ENCODE results near the gene BZW2. TPM values are rescaled to one million over a fixed set of nuclear protein-coding genes. Genes with fewer than 3 reads are reported as not detected.
A peak's percentile ranks its signal among the peaks of the same experiment; 100 is the strongest.

Gene BZW2
- total RNA-seq, 1 donor from 2014 or later, result 84.9 TPM

DNA sequence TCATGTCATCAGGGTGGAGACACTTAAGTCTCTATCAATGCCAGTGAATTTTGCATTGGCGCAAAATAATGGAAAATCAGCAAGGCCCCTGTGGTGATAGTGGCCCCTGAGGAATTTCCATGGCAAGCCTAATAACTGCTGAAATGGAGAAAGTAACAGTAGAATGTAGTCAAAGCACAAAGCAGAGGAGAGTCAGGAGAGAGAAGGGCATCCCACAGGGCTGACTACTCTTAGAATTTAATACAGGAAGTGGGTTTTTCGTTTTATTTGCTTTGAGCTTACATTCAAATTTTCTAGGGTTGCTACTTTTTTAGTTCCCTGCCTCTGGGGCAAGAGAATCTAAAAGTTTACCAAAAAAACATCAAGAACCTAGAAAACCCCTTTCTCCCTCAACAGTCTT is 39.0 kb downstream of the BZW2 start:
- H3K9me3 ChIP-seq (ENCODE audit: insufficient read depth, low read depth, low read length), result no peaks in the 10 kb centered on the region
- no peak overlapping the region for H3K27ac ChIP-seq (ENCODE audit: low read depth, low read length)
- Mint-ChIP-seq H3K36me3 (ENCODE audit: low read depth, unreplicated experiment) (peaks cover 19% of the 10 kb centered on the region), H3K4me3 (ENCODE audit: unreplicated experiment) (no peak overlapping the region), H3K9me3 (ENCODE audit: unreplicated experiment) (no peaks in the 10 kb centered on the region), H3K27ac (ENCODE audit: unreplicated experiment) (no peak overlapping the region), H3K4me1 (ENCODE audit: low read depth, unreplicated experiment) (no peaks in the 10 kb centered on the region), H3K27me3 (ENCODE audit: low read depth, unreplicated experiment) (no peaks in the 10 kb centered on the region)
- TF ChIP-seq CTCF (IDR thresholded peaks at IDR 0.05; ENCODE audit: insufficient read depth, low read depth, low read length) (no peak), EZH2 (IDR thresholded peaks at IDR 0.05; ENCODE audit: insufficient read depth, low read length) (no peak)
- DNase-seq (ENCODE audit: low read depth) (no peak), FAIRE-seq (no peak)
- H3K4me1 ChIP-seq (ENCODE audit: insufficient read depth, low read length), result no peaks in the 10 kb centered on the region
- H3K9ac ChIP-seq (ENCODE audit: low read length), result no peak overlapping the region
- H2AFZ ChIP-seq (ENCODE audit: low read depth, low read length), result no peak overlapping the region
- H3K79me2 ChIP-seq (ENCODE audit: insufficient read depth, low read length), result no peaks in the 10 kb centered on the region
- H4K20me1 ChIP-seq (ENCODE audit: insufficient read depth, low read length), result no peaks in the 10 kb centered on the region
- no peaks in the 10 kb centered on the region for H3K27me3 ChIP-seq (ENCODE audit: insufficient read depth, low read length)
- peaks cover 54% of the 10 kb centered on the region for H3K36me3 ChIP-seq (ENCODE audit: insufficient read depth, low read length)
- H3K4me2 ChIP-seq (ENCODE audit: low read length), result no peak overlapping the region
- H3K4me3 ChIP-seq (ENCODE audit: insufficient read depth, low read depth, low read length), result no peak overlapping the region

GRCh38 chr7:16685535-16685934 is 39.6 kb downstream of the BZW2 start:
- Mint-ChIP-seq H3K9me3 (ENCODE audit: unreplicated experiment) (no peaks in the 10 kb centered on the region), H3K36me3 (ENCODE audit: low read depth, unreplicated experiment) (peaks cover 19% of the 10 kb centered on the region), H3K4me1 (ENCODE audit: low read depth, unreplicated experiment) (no peaks in the 10 kb centered on the region), H3K27me3 (ENCODE audit: low read depth, unreplicated experiment) (no peaks in the 10 kb centered on the region), H3K4me3 (ENCODE audit: unreplicated experiment) (no peak overlapping the region), H3K27ac (ENCODE audit: unreplicated experiment) (peak overlapping the region; percentile 42)
- DNase-seq (ENCODE audit: low read depth) (no peak), FAIRE-seq (no peak)
- H3K9me3 ChIP-seq (ENCODE audit: insufficient read depth, low read depth, low read length), result no peaks in the 10 kb centered on the region
- H3K4me1 ChIP-seq (ENCODE audit: insufficient read depth, low read length), result no peaks in the 10 kb centered on the region
- H3K9ac ChIP-seq (ENCODE audit: low read length), result no peak overlapping the region
- H3K79me2 ChIP-seq (ENCODE audit: insufficient read depth, low read length), result no peaks in the 10 kb centered on the region
- no peaks in the 10 kb centered on the region for H4K20me1 ChIP-seq (ENCODE audit: insufficient read depth, low read length)
- TF ChIP-seq EZH2 (IDR thresholded peaks at IDR 0.05; ENCODE audit: insufficient read depth, low read length) (no peak), CTCF (IDR thresholded peaks at IDR 0.05; ENCODE audit: insufficient read depth, low read depth, low read length) (no peak)
- H2AFZ ChIP-seq (ENCODE audit: low read depth, low read length), result no peak overlapping the region
- no peak overlapping the region for H3K27ac ChIP-seq (ENCODE audit: low read depth, low read length)
- H3K4me3 ChIP-seq (ENCODE audit: insufficient read depth, low read depth, low read length), result no peak overlapping the region
- peaks cover 55% of the 10 kb centered on the region for H3K36me3 ChIP-seq (ENCODE audit: insufficient read depth, low read length)
- no peaks in the 10 kb centered on the region for H3K27me3 ChIP-seq (ENCODE audit: insufficient read depth, low read length)
- no peak overlapping the region for H3K4me2 ChIP-seq (ENCODE audit: low read length)

DNA sequence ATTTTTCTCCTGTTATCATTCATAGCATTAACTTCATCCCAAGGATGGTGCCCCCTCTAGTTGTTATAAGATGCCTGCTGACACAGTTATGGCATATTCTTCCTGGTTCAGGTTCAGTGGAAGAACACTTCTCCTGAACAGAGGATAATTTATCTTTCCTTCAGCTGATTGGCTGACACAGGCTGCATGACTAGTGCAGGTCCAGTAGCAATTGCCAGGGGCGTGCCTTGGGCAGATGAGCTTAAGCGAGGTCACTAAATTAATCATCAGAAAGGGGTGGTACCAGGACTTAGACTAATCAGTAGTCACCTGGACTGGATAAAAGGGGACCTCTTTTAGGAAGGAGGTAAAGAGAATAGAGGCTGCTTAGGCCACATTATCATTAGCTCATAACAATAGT is 42.3 kb downstream of the BZW2 start:
- no peak overlapping the region for H3K9ac ChIP-seq (ENCODE audit: low read length)
- DNase-seq (ENCODE audit: low read depth), result no peak
- Mint-ChIP-seq H3K27ac (ENCODE audit: unreplicated experiment) (no peak overlapping the region), H3K27me3 (ENCODE audit: low read depth, unreplicated experiment) (no peaks in the 10 kb centered on the region), H3K4me3 (ENCODE audit: unreplicated experiment) (no peak overlapping the region), H3K36me3 (ENCODE audit: low read depth, unreplicated experiment) (peaks cover 9% of the 10 kb centered on the region), H3K4me1 (ENCODE audit: low read depth, unreplicated experiment) (no peaks in the 10 kb centered on the region), H3K9me3 (ENCODE audit: unreplicated experiment) (no peaks in the 10 kb centered on the region)
- no peak overlapping the region for H3K4me3 ChIP-seq (ENCODE audit: insufficient read depth, low read depth, low read length)
- no peaks in the 10 kb centered on the region for H4K20me1 ChIP-seq (ENCODE audit: insufficient read depth, low read length)
- no peaks in the 10 kb centered on the region for H3K9me3 ChIP-seq (ENCODE audit: insufficient read depth, low read depth, low read length)
- no peaks in the 10 kb centered on the region for H3K27me3 ChIP-seq (ENCODE audit: insufficient read depth, low read length)
- no peaks in the 10 kb centered on the region for H3K4me1 ChIP-seq (ENCODE audit: insufficient read depth, low read length)
- H3K27ac ChIP-seq (ENCODE audit: low read depth, low read length), result no peak overlapping the region
- H2AFZ ChIP-seq (ENCODE audit: low read depth, low read length), result no peak overlapping the region
- no peak overlapping the region for H3K4me2 ChIP-seq (ENCODE audit: low read length)
- TF ChIP-seq CTCF (IDR thresholded peaks at IDR 0.05; ENCODE audit: insufficient read depth, low read depth, low read length) (no peak), EZH2 (IDR thresholded peaks at IDR 0.05; ENCODE audit: insufficient read depth, low read length) (no peak)
- FAIRE-seq, result no peak
- peaks cover 50% of the 10 kb centered on the region for H3K36me3 ChIP-seq (ENCODE audit: insufficient read depth, low read length)
- no peaks in the 10 kb centered on the region for H3K79me2 ChIP-seq (ENCODE audit: insufficient read depth, low read length)
